Lung (tissue), 12 donors: ENCODE results near the gene ZNF354C. TPM values are rescaled to one million over a fixed set of nuclear protein-coding genes. Genes with fewer than 3 reads are reported as not detected.

ENCODE experiments used
- ATAC-seq: fragments of 200-7000 bp; cut with Tn5 transposase; one replicate; pipeline ENCODE4 v1.9.1; 2020; ENCODE audit warnings: moderate number of reproducible peaks; ENCODE audit not compliant: insufficient read depth, low FRiP score
- DNase-seq, 3 donors: peaks; one replicate each; pipeline ENCODE4 v3.0.0-alpha.2; 2013 to 2017
- H3K27ac ChIP-seq, 2 donors: one replicate each; pipeline ENCODE4 v1.5.1; 2013; ENCODE audit warnings: mild to moderate bottlenecking in 2 of 2, moderate library complexity in 2 of 2, control low read depth in 1 of 2, inconsistent platforms in 1 of 2, low read depth in 1 of 2, low read length in 1 of 2
- H3K27me3 ChIP-seq, 3 donors: one replicate each; pipeline ENCODE4 v1.5.1; 2013; ENCODE audit warnings: low read length in 2 of 3; ENCODE audit not compliant: control insufficient read depth in 3 of 3, insufficient read depth in 3 of 3
- H3K36me3 ChIP-seq, 4 donors: one replicate each; pipeline ENCODE4 v1.5.1; 2013; ENCODE audit warnings: low read length in 4 of 4, mild to moderate bottlenecking in 1 of 4, moderate library complexity in 1 of 4; ENCODE audit not compliant: control insufficient read depth in 4 of 4, insufficient read depth in 4 of 4
- H3K4me1 ChIP-seq, 5 donors: one replicate each; pipeline ENCODE4 v1.5.1; 2013; ENCODE audit warnings: low read length in 5 of 5, mild to moderate bottlenecking in 2 of 5, moderate library complexity in 1 of 5; ENCODE audit not compliant: control insufficient read depth in 5 of 5, insufficient read depth in 5 of 5
- H3K4me3 ChIP-seq: one replicate; pipeline ENCODE4 v1.5.1; 2013; ENCODE audit warnings: mild to moderate bottlenecking, control low read depth, moderate library complexity
- H3K9ac ChIP-seq, 2 donors: one replicate each; pipeline ENCODE4 v1.5.1; 2013; ENCODE audit warnings: low read length in 2 of 2, control low read depth in 1 of 2; ENCODE audit not compliant: insufficient read depth in 1 of 2
- H3K9me3 ChIP-seq, 4 donors: one replicate each; pipeline ENCODE4 v1.5.1; 2013; ENCODE audit warnings: low read length in 3 of 4, mild to moderate bottlenecking in 1 of 4, moderate library complexity in 1 of 4; ENCODE audit not compliant: control insufficient read depth in 4 of 4, insufficient read depth in 3 of 4
- CTCF ChIP-seq: IDR thresholded peaks from 2 replicates; pipeline ENCODE4 v1.5.1; 2012; ENCODE audit warnings: mild to moderate bottlenecking; ENCODE audit errors: control extremely low read depth, extremely low read depth
- WGBS, 2 donors: extraction: QIAGEN DNeasy Blood & Tissue Kit; methylation state at CpG; one replicate each; pipeline ENCODE4 v1.1.7; 2013; 5-methylcytosine and 5-hydroxymethylcytosine counted together
- polyA plus RNA-seq, 2 donors: library from polyadenylated mRNA; stranded (reverse); fragments of 200-250 nt; gene quantifications; one replicate each; pipeline ENCODE4 v1.2.1, GENCODE V29; 2013
- total RNA-seq, 2 donors: library from RNA; depleted of rRNA in 1 of 2; stranded (reverse); fragments of >200 nt in 1 of 2; gene quantifications; one replicate each; pipeline ENCODE4 v1.2.1, GENCODE V29; 2014 to 2021
- donor health status: control.
- donor health status: control.
- donor health status: Bipolar disorder and iron deficiency.
- donor health status: healthy.
- donor health status: DM: yes; HTN: yes; CAD: no.

The ZNF354C gene
- total and polyA plus RNA-seq, 4 donors = 1.2 to 15.8 (median 2.6) TPM

GRCh38 chr5:179114756-179115155 lies 54.6 kb downstream of the ZNF354C start:
- Histone ChIP-seq H3K36me3 (peaks cover 0 to 14% (median 5%) of the 10 kb centered on the region in 4 donors), H3K27ac (no peak overlapping the region), H3K9me3 (peaks cover 1 to 57% (median 16%) of the 10 kb centered on the region in 4 donors), H3K27me3 (no peaks in the 10 kb centered on the region), H3K9ac (no peak overlapping the region), H3K4me1 (no peaks in the 10 kb centered on the region), H3K4me3 (no peak overlapping the region)
- TF ChIP-seq CTCF = no peak
- DNase-seq (no peak), ATAC-seq (no peak)
- 93 to 95% methylated on average over 7 of the region's 7 CpGs for WGBS, 2 donors

- H3K4me1 ChIP-seq = no peaks in the 10 kb centered on the region
- no peak for ATAC-seq
- 88 to 93% methylated on average over 5 of the region's 5 CpGs for WGBS, 2 donors
- no peak overlapping the region for H3K4me3 ChIP-seq
- H3K36me3 ChIP-seq = peaks cover 0 to 14% (median 5%) of the 10 kb centered on the region in 4 donors
- no peak overlapping the region for H3K9ac ChIP-seq
- no peak overlapping the region for H3K27ac ChIP-seq
- H3K9me3 ChIP-seq = peaks cover 0 to 55% (median 16%) of the 10 kb centered on the region in 4 donors
- H3K27me3 ChIP-seq = no peaks in the 10 kb centered on the region
- DNase-seq = no peak
- TF ChIP-seq CTCF = no peak
Observed at GRCh38 chr5:179115307-179115706, 55.1 kb downstream of the ZNF354C start.

- DNase-seq = no peak
- no peaks in the 10 kb centered on the region for H3K27me3 ChIP-seq
- no peak overlapping the region for H3K27ac ChIP-seq
- no peak overlapping the region for H3K9ac ChIP-seq
- TF ChIP-seq CTCF = no peak
- H3K4me3 ChIP-seq = no peak overlapping the region
- H3K36me3 ChIP-seq = peaks cover 0 to 14% (median 5%) of the 10 kb centered on the region in 4 donors
- no peak for ATAC-seq
- 88 to 91% methylated on average over 9 of the region's 9 CpGs for WGBS, 2 donors
- H3K9me3 ChIP-seq = peaks cover 0 to 58% (median 16%) of the 10 kb centered on the region in 4 donors
- no peaks in the 10 kb centered on the region for H3K4me1 ChIP-seq
Observed at GRCh38 chr5:179115845-179116524, 55.8 kb downstream of the ZNF354C start.

GRCh38 chr5:179118338-179118737 lies 58.2 kb downstream of the ZNF354C start:
- H3K9me3 ChIP-seq = peaks cover 0 to 51% (median 10%) of the 10 kb centered on the region in 4 donors
- WGBS, 2 donors = 77 to 83% methylated on average over 4 of the region's 4 CpGs

More at GRCh38 chr5:179118338-179118737, 58.2 kb downstream of the ZNF354C start:
- DNase-seq (no peak), ATAC-seq (no peak)
- Histone ChIP-seq H3K4me1 (no peaks in the 10 kb centered on the region), H3K27me3 (no peaks in the 10 kb centered on the region), H3K4me3 (no peak overlapping the region), H3K36me3 (peaks cover 0 to 21% (median 5%) of the 10 kb centered on the region in 4 donors), H3K9ac (no peak overlapping the region), H3K27ac (no peak overlapping the region)
- TF ChIP-seq CTCF = no peak
